ENCODE data around the gene GALNT18.

- TF ChIP-seq POLR2A (IDR thresholded peaks at IDR 0.05) (no peak), CTCF (IDR thresholded peaks at IDR 0.05) (no peak)
Observed at GRCh38 chr11:11444804-11445131, 177.0 kb downstream of the GALNT18 start.

All from prostate gland (tissue), 2 donors.